Measurements from ENCODE around the gene MIAT.

The MIAT gene

GRCh38 chr22:26646158-26646557 is 11.2 kb upstream of the MIAT start:
- no peak for TF ChIP-seq CTCF (IDR thresholded peaks at IDR 0.05)
- DNase-seq (ENCODE audit: low spot score): no peak
- Histone ChIP-seq H3K27ac (no peak overlapping the region), H3K4me3 (no peak overlapping the region)

DNA sequence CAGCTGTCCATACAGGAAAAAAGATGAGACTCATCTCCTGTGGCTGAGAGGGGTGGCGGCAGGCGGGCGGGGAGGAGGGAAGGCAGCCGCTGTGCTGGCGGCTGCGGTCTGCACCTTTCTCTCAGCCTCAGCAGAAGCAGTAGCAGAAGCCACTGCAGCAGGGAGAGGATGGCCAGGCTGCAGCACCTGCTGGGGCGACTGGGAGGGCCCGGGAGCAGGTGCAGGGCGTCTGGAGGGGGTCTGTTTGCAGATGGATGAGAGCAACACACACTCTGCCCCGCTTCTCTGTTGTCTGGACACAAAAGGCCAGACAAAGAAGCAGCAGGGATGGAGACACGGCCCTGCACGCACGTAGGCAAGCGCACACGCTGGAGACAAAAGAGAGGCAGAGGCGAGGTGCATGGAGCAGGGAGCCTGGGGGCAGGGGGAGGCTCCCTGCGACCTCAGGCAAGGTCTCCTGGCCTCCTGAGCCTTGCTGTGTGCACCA is 9.3 kb upstream of the MIAT start:
- no peak for DNase-seq (ENCODE audit: low spot score)
- no peak for TF ChIP-seq CTCF (IDR thresholded peaks at IDR 0.05)
- Histone ChIP-seq H3K4me3 (no peak overlapping the region), H3K27ac (no peak overlapping the region)

- H3K27ac ChIP-seq: no peak overlapping the region
- no peak overlapping the region for H3K4me3 ChIP-seq
- no peak for DNase-seq (ENCODE audit: low spot score)
- no peak for TF ChIP-seq CTCF (IDR thresholded peaks at IDR 0.05)
These were observed 8.6 kb upstream of the MIAT start for GRCh38 chr22:26648528-26649388.

GRCh38 chr22:26650722-26651421 is 6.5 kb upstream of the MIAT start:
- DNase-seq (ENCODE audit: low spot score): no peak
- no peak for TF ChIP-seq CTCF (IDR thresholded peaks at IDR 0.05)
- H3K4me3 ChIP-seq: no peak overlapping the region
- H3K27ac ChIP-seq: no peak overlapping the region

DNA sequence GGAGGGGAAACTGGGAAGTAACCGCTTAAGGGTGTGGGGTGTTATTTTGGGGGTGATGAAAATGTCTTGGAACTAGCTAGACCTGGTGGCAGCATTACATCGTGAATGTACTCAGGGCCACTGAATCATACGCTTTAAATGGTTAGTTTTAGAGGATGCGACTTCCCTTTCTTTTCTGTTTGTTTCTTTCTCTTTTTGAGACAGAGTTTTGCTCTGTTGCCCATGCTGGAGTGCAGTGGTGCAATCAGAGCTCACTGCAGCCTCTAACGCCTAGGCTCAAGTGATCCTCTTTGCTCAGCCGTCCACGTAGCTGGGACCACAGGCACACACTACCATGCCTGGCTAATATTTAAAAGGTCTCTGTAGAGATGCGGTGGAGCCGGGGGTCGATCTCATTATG is 5.6 kb upstream of the MIAT start:
- DNase-seq (ENCODE audit: low spot score): no peak
- no peak for TF ChIP-seq CTCF (IDR thresholded peaks at IDR 0.05)
- no peak overlapping the region for H3K4me3 ChIP-seq
- H3K27ac ChIP-seq: no peak overlapping the region

DNA sequence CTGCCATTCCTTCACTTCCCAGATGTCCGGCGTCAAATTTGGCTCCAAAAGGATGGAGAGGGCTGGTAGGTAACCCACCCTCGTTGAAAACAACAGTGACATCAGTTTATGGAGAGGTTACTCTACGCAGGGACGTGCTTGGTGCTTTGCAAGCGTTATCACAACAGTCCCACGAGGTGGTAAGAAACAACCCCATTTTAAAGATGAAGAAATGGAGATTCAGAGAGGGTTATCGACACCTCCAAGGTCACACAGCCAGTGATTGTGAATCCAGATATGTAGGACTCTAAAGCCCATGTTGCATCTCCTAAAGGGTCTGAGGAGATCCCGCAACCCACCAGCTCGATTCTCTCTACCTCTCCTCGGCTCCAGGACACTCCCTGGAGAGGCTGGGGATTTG is 773 bp downstream of the MIAT start:
- TF ChIP-seq CTCF (IDR thresholded peaks at IDR 0.05): no peak
- H3K27ac ChIP-seq: no peak overlapping the region
- DNase-seq (ENCODE audit: low spot score): no peak
- peak overlapping the region; percentile 63 for H3K4me3 ChIP-seq
